Sigmoid colon (tissue), 7 donors: ENCODE measurements around the gene ATP11B. TPM values are rescaled to one million over a fixed set of nuclear protein-coding genes. Genes with fewer than 3 reads are reported as not detected.

Experiments used
- DNase-seq: peaks from one replicate; pipeline ENCODE4 v3.0.0-alpha.2; 2019
- H3K27ac ChIP-seq, 4 donors: fragments of 200-600 bp; sonication (generic); one replicate each; pipeline ENCODE4 v1.5.1; 2016 to 2019; ENCODE audit warnings: mild to moderate bottlenecking in 1 of 4
- H3K27me3 ChIP-seq, 3 donors: fragments of 200-600 bp; sonication (generic); one replicate each; pipeline ENCODE4 v1.5.1; 2019; ENCODE audit warnings: mild to moderate bottlenecking in 1 of 3
- H3K36me3 ChIP-seq, 4 donors: fragments of 200-600 bp; sonication (generic); one replicate each; pipeline ENCODE4 v1.5.1; 2016 to 2019
- H3K4me1 ChIP-seq, 4 donors: fragments of 200-600 bp; sonication (generic); one replicate each; pipeline ENCODE4 v1.5.1; 2017 to 2019
- H3K4me3 ChIP-seq, 4 donors: fragments of 200-600 bp; sonication (generic); one replicate each; pipeline ENCODE4 v1.5.1; 2017 to 2019; ENCODE audit warnings: mild to moderate bottlenecking in 2 of 4, moderate library complexity in 1 of 4
- H3K9me3 ChIP-seq, 4 donors: fragments of 200-600 bp in 3 of 4; sonication (generic) in 3 of 4; one replicate each; pipeline versions ENCODE4 v1.5.1 to v1.6.1; 2013 to 2019
- EP300 ChIP-seq, 4 donors: sonication (generic); formaldehyde crosslinking; IDR thresholded peaks; one replicate each; pipeline ENCODE4 v1.6.1; 2017; ENCODE audit warnings: antibody characterized with exemption in 4 of 4
- POLR2A ChIP-seq, 2 donors: fragments of 450-650 bp; IDR thresholded peaks; one replicate each; pipeline ENCODE4 v1.6.1; 2016; ENCODE audit warnings: antibody characterized with exemption in 2 of 2, mild to moderate bottlenecking in 2 of 2, moderate library complexity in 2 of 2
- POLR2AphosphoS5 ChIP-seq, 4 donors: sonication (generic); formaldehyde crosslinking; IDR thresholded peaks; one replicate each; pipeline ENCODE4 v1.6.1; 2017; ENCODE audit warnings: antibody characterized with exemption in 4 of 4
- WGBS, 2 donors: extraction: QIAGEN DNeasy Blood & Tissue Kit; methylation state at CpG; one replicate each; pipeline ENCODE4 v1.1.7; 2013; 5-methylcytosine and 5-hydroxymethylcytosine counted together
- intact Hi-C: fragments of 100-400 bp; cut with DNase I; formaldehyde crosslinking; loops from one replicate; pipeline ENCODE4 v1.15.1; 2023
- polyA plus RNA-seq, 3 donors: library from polyadenylated mRNA; stranded (reverse); fragments of 200-250 nt; gene quantifications; one replicate each; pipeline ENCODE4 v1.2.3, GENCODE V29; 2013
- total RNA-seq, 4 donors: library from RNA; depleted of rRNA; stranded (reverse); fragments of >200 nt; gene quantifications; one replicate each; pipeline ENCODE4 v1.1.0, GENCODE V29; 2016
- TF ChIP-seq, protein P1 (sequence below), 4 experiments: fragments of 450-650 bp in 3 of 4; fragments of 200-600 bp in 1 of 4; IDR thresholded peaks; one replicate each; pipeline ENCODE4 v1.5.1; 2016 to 2019; ENCODE audit warnings: antibody characterized with exemption in 4 of 4, mild to moderate bottlenecking in 3 of 4, moderate library complexity in 2 of 4
- donor health status: healthy with polysubstance abuse.
- donor health status: Bipolar disorder and iron deficiency.
- donor health status: healthy.

ATP11B gene
- total and polyA plus RNA-seq, 7 donors: 6.7 to 69.9 (median 41.8) TPM

DNA sequence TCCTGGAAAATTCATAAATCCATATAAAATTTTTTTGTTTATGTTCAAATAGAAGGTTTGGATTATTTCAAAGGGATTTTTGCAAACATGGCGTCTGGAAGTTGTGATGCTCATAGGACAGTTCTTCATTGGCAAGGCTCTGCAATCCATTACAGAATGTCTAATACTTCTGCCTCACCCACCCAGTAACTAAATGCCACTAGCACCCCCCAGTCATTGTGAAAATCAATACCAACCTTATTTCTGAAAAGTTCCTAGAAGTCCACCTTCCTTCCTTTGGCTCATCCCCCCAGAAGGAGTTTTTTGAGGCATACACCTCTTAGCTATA, 17.9 kb downstream of the ATP11B start:
- 93 to 96% methylated on average over 1 of the region's 1 CpG for WGBS, 2 donors

DNA sequence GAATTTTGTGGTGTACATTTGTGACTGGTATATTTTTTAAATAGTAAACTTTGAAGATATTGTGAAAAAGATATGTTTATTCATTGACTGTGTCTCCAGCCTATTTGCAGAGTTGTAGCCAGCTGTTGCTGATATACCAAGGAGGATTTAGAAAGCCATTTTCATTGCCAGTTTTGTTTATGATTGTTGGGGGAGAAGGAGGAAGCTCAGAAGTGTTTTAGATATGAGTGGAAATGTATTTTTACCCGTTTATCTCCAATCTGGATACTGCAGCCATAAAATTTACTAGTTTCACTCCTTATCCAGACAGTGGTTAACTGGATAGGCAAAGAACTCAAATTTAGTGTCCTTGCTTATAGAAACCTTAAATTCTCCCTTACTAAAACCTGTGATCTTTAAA, 18.8 kb downstream of the ATP11B start:
- Histone ChIP-seq H3K27ac (no peak overlapping the region), H3K36me3 (no peaks in the 10 kb centered on the region), H3K9me3 (no peaks in the 10 kb centered on the region), H3K4me1 (peaks cover 0 to 66% (median 44%) of the 10 kb centered on the region in 4 donors), H3K27me3 (no peaks in the 10 kb centered on the region), H3K4me3 (no peak overlapping the region)
- WGBS, 2 donors: 3 to 38% methylated on average over 1 of the region's 1 CpG
- no peak for TF ChIP-seq POLR2A (IDR thresholded peaks at IDR 0.05)
- TF ChIP-seq POLR2AphosphoS5 (IDR thresholded peaks at IDR 0.05): no peak
- TF ChIP-seq, protein P1, sequence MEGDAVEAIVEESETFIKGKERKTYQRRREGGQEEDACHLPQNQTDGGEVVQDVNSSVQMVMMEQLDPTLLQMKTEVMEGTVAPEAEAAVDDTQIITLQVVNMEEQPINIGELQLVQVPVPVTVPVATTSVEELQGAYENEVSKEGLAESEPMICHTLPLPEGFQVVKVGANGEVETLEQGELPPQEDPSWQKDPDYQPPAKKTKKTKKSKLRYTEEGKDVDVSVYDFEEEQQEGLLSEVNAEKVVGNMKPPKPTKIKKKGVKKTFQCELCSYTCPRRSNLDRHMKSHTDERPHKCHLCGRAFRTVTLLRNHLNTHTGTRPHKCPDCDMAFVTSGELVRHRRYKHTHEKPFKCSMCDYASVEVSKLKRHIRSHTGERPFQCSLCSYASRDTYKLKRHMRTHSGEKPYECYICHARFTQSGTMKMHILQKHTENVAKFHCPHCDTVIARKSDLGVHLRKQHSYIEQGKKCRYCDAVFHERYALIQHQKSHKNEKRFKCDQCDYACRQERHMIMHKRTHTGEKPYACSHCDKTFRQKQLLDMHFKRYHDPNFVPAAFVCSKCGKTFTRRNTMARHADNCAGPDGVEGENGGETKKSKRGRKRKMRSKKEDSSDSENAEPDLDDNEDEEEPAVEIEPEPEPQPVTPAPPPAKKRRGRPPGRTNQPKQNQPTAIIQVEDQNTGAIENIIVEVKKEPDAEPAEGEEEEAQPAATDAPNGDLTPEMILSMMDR (IDR thresholded peaks at IDR 0.05): no peak
- TF ChIP-seq EP300 (IDR thresholded peaks at IDR 0.05): no peak
- intact Hi-C loops: no loop called here
- DNase-seq: no peak

More for the DNA sequence above, 17.9 kb downstream of the ATP11B start:
- Histone ChIP-seq H3K27me3 (no peaks in the 10 kb centered on the region), H3K4me1 (peaks cover 0 to 68% (median 43%) of the 10 kb centered on the region in 4 donors), H3K9me3 (no peaks in the 10 kb centered on the region), H3K27ac (no peak overlapping the region), H3K4me3 (no peak overlapping the region), H3K36me3 (no peaks in the 10 kb centered on the region)
- DNase-seq: no peak
- intact Hi-C loops: no loop called here
- TF ChIP-seq, protein P1 (IDR thresholded peaks at IDR 0.05): no peak
- no peak for TF ChIP-seq EP300 (IDR thresholded peaks at IDR 0.05)
- TF ChIP-seq POLR2AphosphoS5 (IDR thresholded peaks at IDR 0.05): no peak

DNA sequence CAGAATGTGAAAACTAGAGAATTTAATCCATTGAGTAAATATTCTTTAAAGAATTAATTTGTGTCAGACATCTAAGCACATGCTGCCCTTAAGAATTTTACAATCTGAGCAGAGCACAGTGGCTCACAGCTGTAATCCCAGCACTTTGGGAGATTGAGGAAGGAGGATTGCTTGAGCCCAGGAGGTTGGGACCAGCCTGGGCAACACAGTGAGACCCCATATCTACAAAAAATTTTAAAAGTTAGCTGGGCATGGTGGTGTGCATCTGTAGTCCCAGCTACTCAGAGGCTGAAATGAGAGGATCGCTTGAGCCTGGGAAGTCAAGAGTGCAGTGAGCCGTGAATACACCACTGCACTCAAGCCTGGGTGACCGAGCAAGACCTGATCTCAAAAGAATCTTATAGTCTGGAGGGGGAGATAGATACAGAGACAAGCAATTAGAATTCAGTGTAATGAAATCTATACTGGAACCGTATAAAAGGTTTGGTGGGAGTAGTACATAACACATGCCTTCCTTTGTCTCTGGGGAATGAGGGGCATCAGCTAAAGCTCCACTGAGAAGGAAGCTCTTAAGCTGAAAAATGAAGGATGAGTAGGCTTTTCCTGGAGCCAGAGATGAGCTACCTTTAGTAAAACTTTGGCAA, 21.2 kb downstream of the ATP11B start:
- H3K4me1 ChIP-seq: peaks cover 0 to 53% (median 40%) of the 10 kb centered on the region in 4 donors
- H3K4me3 ChIP-seq: no peak overlapping the region
- intact Hi-C loops: no loop called here
- TF ChIP-seq, protein P1 (IDR thresholded peaks at IDR 0.05): no peak
- no peak for TF ChIP-seq EP300 (IDR thresholded peaks at IDR 0.05)
- TF ChIP-seq POLR2A (IDR thresholded peaks at IDR 0.05): no peak
- no peaks in the 10 kb centered on the region for H3K27me3 ChIP-seq
- 86 to 90% methylated on average over 4 of the region's 4 CpGs for WGBS, 2 donors
- no peaks in the 10 kb centered on the region for H3K9me3 ChIP-seq
- H3K36me3 ChIP-seq: no peaks in the 10 kb centered on the region
- no peak for DNase-seq
- H3K27ac ChIP-seq: no peak overlapping the region

DNA sequence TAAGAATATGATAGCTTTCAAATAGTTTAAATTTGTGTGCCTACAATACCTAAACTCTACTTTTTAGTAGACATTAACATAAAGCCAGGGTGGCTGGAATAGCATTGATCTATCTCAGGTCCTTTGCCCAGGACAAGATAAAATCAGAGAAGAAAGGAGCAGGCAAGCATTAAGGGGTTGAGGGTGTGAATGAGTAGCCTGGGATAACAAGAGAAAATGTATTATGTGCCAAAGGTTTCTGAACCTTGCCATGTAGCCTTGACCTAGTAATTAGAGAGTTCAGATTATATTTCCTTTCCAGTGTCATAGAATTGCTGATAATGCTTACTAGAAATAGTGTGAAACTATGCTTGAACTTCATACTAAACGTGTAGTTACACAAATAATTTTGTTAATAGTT, 22.9 kb downstream of the ATP11B start:
- Histone ChIP-seq H3K4me1 (peaks cover 0 to 44% (median 34%) of the 10 kb centered on the region in 4 donors), H3K36me3 (peaks cover 0 to 11% (median 1%) of the 10 kb centered on the region in 4 donors), H3K4me3 (no peak overlapping the region), H3K27me3 (no peaks in the 10 kb centered on the region), H3K9me3 (no peaks in the 10 kb centered on the region), H3K27ac (no peak overlapping the region)
- TF ChIP-seq EP300 (IDR thresholded peaks at IDR 0.05) (no peak), POLR2AphosphoS5 (IDR thresholded peaks at IDR 0.05) (no peak), POLR2A (IDR thresholded peaks at IDR 0.05) (no peak)
- TF ChIP-seq, protein P1 (IDR thresholded peaks at IDR 0.05): no peak
- intact Hi-C loops: no loop called here
- 13 to 58% methylated on average over 1 of the region's 1 CpG for WGBS, 2 donors
- no peak for DNase-seq
